HAP-1 (cell line): ENCODE measurements around the gene NCK2.

Source experiments
- DNase-seq, 2 experiments: peaks; one replicate each; pipeline ENCODE4 v3.0.0-alpha.2; 2016 to 2020; ENCODE audit warnings: low spot score in 2 of 2
- H3K27me3 ChIP-seq: fragments of 250-450 bp; sonication (Bioruptor Pico); 2 replicates; pipeline ENCODE4 v1.5.1; 2020; ENCODE audit warnings: low read depth, mild to moderate bottlenecking, moderate library complexity
- H3K36me3 ChIP-seq: fragments of 250-450 bp; sonication (Bioruptor Pico); replicated peaks from 2 replicates; pipeline ENCODE4 v1.5.1; 2020; ENCODE audit warnings: mild to moderate bottlenecking
- H3K4me1 ChIP-seq: fragments of 250-450 bp; sonication (Bioruptor Pico); 2 replicates; pipeline ENCODE4 v1.5.1; 2020; ENCODE audit warnings: mild to moderate bottlenecking
- H3K4me3 ChIP-seq: fragments of 250-450 bp; sonication (Bioruptor Pico); 2 replicates; pipeline ENCODE4 v1.5.1; 2020; ENCODE audit warnings: mild to moderate bottlenecking, moderate library complexity
- H3K9me3 ChIP-seq: fragments of 250-450 bp; sonication (Bioruptor Pico); 2 replicates; pipeline ENCODE4 v1.5.1; 2020; ENCODE audit warnings: mild to moderate bottlenecking, moderate library complexity
- in situ Hi-C: fragments of 300-500 bp; cut with MboI; formaldehyde crosslinking; loops from 3 replicates; pipeline ENCODE4 v1.14.3; 2020; ENCODE audit warnings: low sequenced_read_pairs, inconsistent platforms, mixed read lengths

The NCK2 gene

GRCh38 chr2:105926960-105927678 is 182.4 kb downstream of the NCK2 start:
- no peak for DNase-seq
- Histone ChIP-seq H3K4me1 (no peaks in the 10 kb centered on the region), H3K9me3 (no peaks in the 10 kb centered on the region), H3K4me3 (no peak overlapping the region), H3K27me3 (no peaks in the 10 kb centered on the region), H3K36me3 (no peaks in the 10 kb centered on the region)
- in situ Hi-C loops: no loop called here

GRCh38 chr2:105928086-105928485 is 183.4 kb downstream of the NCK2 start:
- H3K36me3 ChIP-seq: no peaks in the 10 kb centered on the region
- no peak overlapping the region for H3K4me3 ChIP-seq
- no peaks in the 10 kb centered on the region for H3K4me1 ChIP-seq
- H3K9me3 ChIP-seq: no peaks in the 10 kb centered on the region
- H3K27me3 ChIP-seq: no peaks in the 10 kb centered on the region
- no peak for DNase-seq
- in situ Hi-C loops: no loop called here

- no peaks in the 10 kb centered on the region for H3K36me3 ChIP-seq
- no peaks in the 10 kb centered on the region for H3K9me3 ChIP-seq
- no peaks in the 10 kb centered on the region for H3K27me3 ChIP-seq
- H3K4me3 ChIP-seq: no peak overlapping the region
- no peak for DNase-seq
- in situ Hi-C loops: no loop called here
- H3K4me1 ChIP-seq: no peaks in the 10 kb centered on the region
Observed at GRCh38 chr2:105928563-105928962, 183.9 kb downstream of the NCK2 start.

GRCh38 chr2:105929516-105929915 is 184.8 kb downstream of the NCK2 start:
- in situ Hi-C loops: no loop called here
- no peak overlapping the region for H3K4me3 ChIP-seq
- DNase-seq: no peak
- no peaks in the 10 kb centered on the region for H3K36me3 ChIP-seq
- H3K27me3 ChIP-seq: no peaks in the 10 kb centered on the region
- no peaks in the 10 kb centered on the region for H3K4me1 ChIP-seq
- H3K9me3 ChIP-seq: no peaks in the 10 kb centered on the region

GRCh38 chr2:105932582-105932981 is 187.9 kb downstream of the NCK2 start:
- H3K4me1 ChIP-seq: no peaks in the 10 kb centered on the region
- H3K4me3 ChIP-seq: no peak overlapping the region
- no peaks in the 10 kb centered on the region for H3K9me3 ChIP-seq
- H3K36me3 ChIP-seq: no peaks in the 10 kb centered on the region
- in situ Hi-C loops: no loop called here
- H3K27me3 ChIP-seq: no peaks in the 10 kb centered on the region
- no peak for DNase-seq

GRCh38 chr2:105933906-105934305 is 189.2 kb downstream of the NCK2 start:
- Histone ChIP-seq H3K9me3 (no peaks in the 10 kb centered on the region), H3K27me3 (no peaks in the 10 kb centered on the region), H3K4me3 (no peak overlapping the region), H3K36me3 (no peaks in the 10 kb centered on the region), H3K4me1 (no peaks in the 10 kb centered on the region)
- DNase-seq: no peak
- in situ Hi-C loops: no loop called here

- H3K36me3 ChIP-seq: no peaks in the 10 kb centered on the region
- no peaks in the 10 kb centered on the region for H3K9me3 ChIP-seq
- no peak overlapping the region for H3K4me3 ChIP-seq
- H3K27me3 ChIP-seq: no peaks in the 10 kb centered on the region
- no peak for DNase-seq
- in situ Hi-C loops: no loop called here
- no peaks in the 10 kb centered on the region for H3K4me1 ChIP-seq
Observed at GRCh38 chr2:105934467-105934866, 189.8 kb downstream of the NCK2 start.

GRCh38 chr2:105935063-105935462 is 190.4 kb downstream of the NCK2 start:
- in situ Hi-C loops: no loop called here
- Histone ChIP-seq H3K9me3 (no peaks in the 10 kb centered on the region), H3K4me1 (no peaks in the 10 kb centered on the region), H3K36me3 (no peaks in the 10 kb centered on the region), H3K27me3 (no peaks in the 10 kb centered on the region), H3K4me3 (no peak overlapping the region)
- DNase-seq: no peak

- no peak for DNase-seq
- Histone ChIP-seq H3K4me1 (no peaks in the 10 kb centered on the region), H3K9me3 (no peaks in the 10 kb centered on the region), H3K4me3 (no peak overlapping the region), H3K36me3 (no peaks in the 10 kb centered on the region), H3K27me3 (no peaks in the 10 kb centered on the region)
- in situ Hi-C loops: no loop called here
Observed at GRCh38 chr2:105936954-105937353, 192.2 kb downstream of the NCK2 start.

- Histone ChIP-seq H3K4me3 (no peak overlapping the region), H3K9me3 (no peaks in the 10 kb centered on the region), H3K27me3 (no peaks in the 10 kb centered on the region), H3K36me3 (no peaks in the 10 kb centered on the region), H3K4me1 (no peaks in the 10 kb centered on the region)
- in situ Hi-C loops: no loop called here
- no peak for DNase-seq
Observed at GRCh38 chr2:105937498-105938097, 192.9 kb downstream of the NCK2 start.
